Neuronal stem cell (in vitro differentiated cells): ENCODE data around the gene SLC22A31.

Experiments used
- DNase-seq: peaks from one replicate; pipeline ENCODE4 v3.0.0-alpha.2; 2013; ENCODE audit warnings: low spot score
- H2AFZ ChIP-seq: one replicate; pipeline ENCODE4 v1.6.1; 2013; ENCODE audit warnings: mild to moderate bottlenecking, low read length, inconsistent platforms
- H2AK5ac ChIP-seq: 2 replicates; pipeline ENCODE4 v1.6.1; 2013; ENCODE audit warnings: low read depth, mild to moderate bottlenecking, inconsistent platforms, low read length, moderate library complexity, mixed read lengths
- H2BK120ac ChIP-seq: 2 replicates; pipeline ENCODE4 v1.6.1; 2013; ENCODE audit warnings: low read depth, mild to moderate bottlenecking, inconsistent platforms, low read length, moderate library complexity, mixed read lengths
- H2BK12ac ChIP-seq: one replicate; pipeline ENCODE4 v1.6.1; 2013; ENCODE audit warnings: low read length, inconsistent platforms
- H2BK15ac ChIP-seq: 2 replicates; pipeline ENCODE4 v1.6.1; 2013; ENCODE audit warnings: mild to moderate bottlenecking, low read length, inconsistent platforms, mixed read lengths
- H2BK5ac ChIP-seq: one replicate; pipeline ENCODE4 v1.6.1; 2013; ENCODE audit warnings: inconsistent platforms, mild to moderate bottlenecking, low read length, moderate library complexity
- H3K14ac ChIP-seq: one replicate; pipeline ENCODE4 v1.6.1; 2013; ENCODE audit warnings: low read length, inconsistent platforms
- H3K18ac ChIP-seq: 2 replicates; pipeline ENCODE4 v1.6.1; 2013; ENCODE audit warnings: low read length, inconsistent platforms
- H3K23ac ChIP-seq: 2 replicates; pipeline ENCODE4 v1.6.1; 2013; ENCODE audit warnings: low read depth, mild to moderate bottlenecking, mixed read lengths, low read length, inconsistent platforms; ENCODE audit not compliant: poor library complexity
- H3K27ac ChIP-seq: replicated peaks from 3 replicates; pipeline ENCODE4 v1.5.1; 2013; ENCODE audit warnings: low read length, inconsistent platforms
- H3K27me3 ChIP-seq, 3 experiments: 2 replicates each; pipeline ENCODE4 v1.6.1; 2013; ENCODE audit warnings: low read length in 3 of 3, mild to moderate bottlenecking in 2 of 3, inconsistent platforms in 1 of 3, low read depth in 1 of 3, mixed read lengths in 1 of 3, moderate library complexity in 1 of 3; ENCODE audit not compliant: control insufficient read depth in 3 of 3, insufficient read depth in 3 of 3
- H3K36me3 ChIP-seq, 2 donors: replicated peaks in 1 of 2; 2 replicates each; pipeline ENCODE4 v1.6.1; 2013; ENCODE audit warnings: low read length in 2 of 2; ENCODE audit not compliant: control insufficient read depth in 2 of 2, insufficient read depth in 2 of 2
- H3K4ac ChIP-seq: 2 replicates; pipeline ENCODE4 v1.6.1; 2013; ENCODE audit warnings: inconsistent platforms, mild to moderate bottlenecking, low read length, moderate library complexity
- H3K4me1 ChIP-seq, 2 donors: 1 replicate in 1 of 2; 2 replicates in 1 of 2; pipeline ENCODE4 v1.6.1; 2013; ENCODE audit warnings: low read length in 2 of 2, low read depth in 1 of 2; ENCODE audit not compliant: control insufficient read depth in 2 of 2, insufficient read depth in 1 of 2
- H3K4me2 ChIP-seq: one replicate; pipeline ENCODE4 v1.6.1; 2013; ENCODE audit warnings: mild to moderate bottlenecking, low read length, inconsistent platforms; ENCODE audit not compliant: insufficient read depth, poor library complexity, severe bottlenecking
- H3K4me3 ChIP-seq, 2 donors: 2 replicates each; pipeline ENCODE4 v1.5.1; 2013; ENCODE audit warnings: low read length in 2 of 2, mild to moderate bottlenecking in 2 of 2, inconsistent platforms in 1 of 2, moderate library complexity in 1 of 2
- H3K79me1 ChIP-seq: one replicate; pipeline ENCODE4 v1.6.1; 2013; ENCODE audit warnings: low read depth, mild to moderate bottlenecking, inconsistent platforms, low read length, moderate library complexity
- H3K9ac ChIP-seq: one replicate; pipeline ENCODE4 v1.6.1; 2013; ENCODE audit warnings: mild to moderate bottlenecking, low read depth, low read length, inconsistent platforms; ENCODE audit not compliant: poor library complexity
- H3K9me3 ChIP-seq, 2 donors: replicated peaks in 1 of 2; 2 replicates each; pipeline versions ENCODE3 to v1.6.1; 2013; ENCODE audit warnings: low read length in 2 of 2, mild to moderate bottlenecking in 2 of 2, inconsistent platforms in 1 of 2, low read depth in 1 of 2, mixed read lengths in 1 of 2, moderate library complexity in 1 of 2; ENCODE audit not compliant: control insufficient read depth in 2 of 2, insufficient read depth in 1 of 2
- H4K8ac ChIP-seq: one replicate; pipeline ENCODE4 v1.6.1; 2013; ENCODE audit warnings: low read depth, mild to moderate bottlenecking, inconsistent platforms, low read length, moderate library complexity
- H4K91ac ChIP-seq: one replicate; pipeline ENCODE4 v1.6.1; 2013; ENCODE audit warnings: low read length, low read depth, mild to moderate bottlenecking, inconsistent platforms; ENCODE audit not compliant: poor library complexity
- WGBS, 2 donors: extraction: QIAGEN DNeasy Blood & Tissue Kit; methylation state at CpG; one replicate each; pipeline ENCODE4 v1.1.7; 2013; ENCODE audit warnings: missing lambda C conversion rate in 2 of 2, mixed read lengths in 1 of 2; ENCODE audit not compliant: insufficient read length in 2 of 2, insufficient replicate concordance in 1 of 2; ENCODE audit errors: extremely low coverage in 2 of 2; 5-methylcytosine and 5-hydroxymethylcytosine counted together

SLC22A31 gene

DNA sequence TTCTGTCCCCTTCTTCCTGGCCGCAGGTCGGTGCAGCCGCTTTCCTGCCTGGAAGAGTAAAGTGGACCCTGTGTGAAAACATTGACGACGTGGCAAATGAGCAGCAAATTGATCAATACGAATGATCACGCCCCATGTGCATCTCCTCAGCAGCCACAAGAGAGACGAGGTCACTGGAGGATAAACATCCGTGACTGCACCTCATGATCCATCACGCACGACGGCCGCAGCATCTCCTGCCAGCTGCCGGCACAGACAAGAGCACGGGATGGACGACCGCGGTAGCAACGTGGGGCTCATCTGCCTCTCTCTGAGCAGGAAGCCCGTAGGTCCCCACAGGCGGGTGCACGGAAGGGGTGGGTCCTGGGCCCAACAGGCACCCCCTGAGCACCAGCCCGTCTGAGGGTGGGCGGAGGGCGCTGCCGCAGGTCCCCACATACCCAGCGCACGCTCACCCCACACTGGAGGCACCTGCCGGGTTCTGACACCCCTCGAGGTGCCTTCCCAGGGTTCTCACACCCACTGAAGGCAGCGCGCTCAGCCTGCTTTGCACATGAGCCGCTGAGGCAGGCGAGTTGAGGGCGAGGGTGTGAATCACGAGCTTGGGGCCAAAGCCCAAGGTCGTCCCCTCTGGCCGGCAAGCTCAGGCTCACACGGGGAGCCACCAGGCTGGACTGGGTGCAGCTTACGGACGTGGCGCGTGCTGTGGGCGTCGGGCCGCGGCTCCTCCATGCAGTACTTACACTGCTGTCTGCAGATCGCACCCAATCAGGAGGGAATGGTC is 41.1 kb downstream of the SLC22A31 start:
- Histone ChIP-seq H3K23ac (peak overlapping the region; percentile 61), H3K4me1 (peaks cover 0 to 1% of the 10 kb centered on the region in 2 donors), H3K36me3 (no peaks in the 10 kb centered on the region), H3K4me3 (peak overlapping the region in 1 of 2 donors; percentile 14), H3K27me3 (peaks cover 0 to 2% (median 2%) of the 10 kb centered on the region in 3 experiments), H4K91ac (no peak overlapping the region), H2BK120ac (no peak overlapping the region), H3K27ac (no peak overlapping the region), H2BK15ac (peak overlapping the region; percentile 87), H4K8ac (no peak overlapping the region), H2AK5ac (peak overlapping the region; percentile 94), H2BK5ac (peak overlapping the region; percentile 46), H3K9me3 (peaks cover 3 to 12% of the 10 kb centered on the region in 2 donors), H3K14ac (peak overlapping the region; percentile 92), H3K4ac (no peak overlapping the region), H3K18ac (peak overlapping the region; percentile 77), H2AFZ (no peak overlapping the region), H3K9ac (peak overlapping the region; percentile 12), H3K79me1 (peaks cover 2% of the 10 kb centered on the region), H3K4me2 (no peak overlapping the region), H2BK12ac (no peak overlapping the region)
- WGBS, 2 donors: no CpG with 5 or more reads among the region's 48 CpGs
- DNase-seq: no peak

DNA sequence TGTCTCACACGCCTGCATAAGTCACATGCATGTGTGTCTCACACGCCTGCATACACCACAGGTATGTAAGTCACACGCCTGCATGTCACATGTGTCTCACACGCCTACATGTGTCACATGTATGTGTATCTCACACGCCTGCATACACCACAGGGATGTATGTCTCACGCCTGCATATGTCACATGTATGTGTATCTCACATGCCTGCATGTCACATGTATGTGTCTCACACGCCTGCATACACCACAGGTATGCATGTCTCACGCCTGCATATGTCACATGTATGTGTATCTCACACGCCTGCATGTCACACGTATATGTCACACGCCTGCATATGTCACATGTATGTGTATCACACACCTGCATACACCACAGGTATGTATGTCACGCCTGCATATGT is 42.6 kb downstream of the SLC22A31 start:
- Histone ChIP-seq H3K4me2 (no peak overlapping the region), H2BK12ac (no peak overlapping the region), H3K36me3 (no peaks in the 10 kb centered on the region), H4K91ac (no peak overlapping the region), H2BK15ac (no peak overlapping the region), H3K9me3 (peaks cover 0 to 12% of the 10 kb centered on the region in 2 donors), H2AK5ac (no peak overlapping the region), H3K27me3 (peaks cover 0 to 2% (median 2%) of the 10 kb centered on the region in 3 experiments), H3K4me3 (peak overlapping the region in 1 of 2 donors; percentile 15), H3K27ac (no peak overlapping the region), H3K18ac (no peak overlapping the region), H3K14ac (no peak overlapping the region), H2BK5ac (no peak overlapping the region), H3K23ac (no peak overlapping the region), H2BK120ac (no peak overlapping the region), H4K8ac (no peak overlapping the region), H2AFZ (no peak overlapping the region), H3K4ac (no peak overlapping the region), H3K9ac (no peak overlapping the region), H3K4me1 (no peaks in the 10 kb centered on the region), H3K79me1 (peaks cover 2% of the 10 kb centered on the region)
- WGBS, 2 donors: no CpG with 5 or more reads among the region's 12 CpGs
- no peak for DNase-seq

DNA sequence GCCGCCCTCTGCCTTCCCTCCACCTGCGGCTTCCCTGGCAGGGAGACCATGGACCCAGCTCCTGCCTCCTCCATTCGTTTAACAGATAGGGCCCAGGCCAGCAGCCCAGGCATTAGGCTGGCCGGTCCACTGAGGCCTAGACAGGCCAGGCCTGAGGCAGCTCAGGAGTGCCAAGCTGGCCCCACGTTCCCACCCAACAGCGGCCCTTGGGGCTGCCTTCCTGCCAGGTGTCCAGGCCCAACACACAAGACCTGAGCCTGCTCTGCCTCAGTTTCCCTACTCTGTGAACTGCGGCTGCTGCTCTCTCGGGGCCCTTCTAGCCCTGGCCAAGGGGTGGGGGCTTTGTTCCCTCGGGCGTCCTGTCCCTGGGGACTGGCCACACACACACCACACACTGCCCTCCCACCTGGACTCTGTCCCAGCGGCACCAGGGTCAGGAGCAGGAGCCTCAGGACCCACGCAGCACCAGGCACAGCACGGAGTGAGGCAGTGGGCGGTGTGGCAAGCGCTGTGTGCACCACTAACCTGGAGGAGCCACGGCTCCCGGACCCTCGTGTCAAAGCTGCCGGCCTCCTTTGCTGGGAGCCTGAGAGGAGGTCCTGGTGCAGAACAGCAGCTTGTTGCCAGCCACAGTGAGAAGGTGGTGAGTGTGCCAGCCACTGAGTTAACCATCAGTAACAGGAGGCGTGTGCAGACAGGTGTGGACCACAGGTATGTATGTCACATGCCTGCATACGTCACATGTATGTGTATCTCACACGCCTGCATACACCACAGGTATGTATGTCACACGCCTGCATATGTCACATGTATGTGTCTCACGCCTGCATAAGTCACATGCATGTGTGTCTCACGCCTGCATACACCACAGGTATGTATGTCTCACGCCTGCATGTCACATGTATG is 43.3 kb downstream of the SLC22A31 start:
- no peak overlapping the region for H3K4ac ChIP-seq
- H3K4me1 ChIP-seq: no peaks in the 10 kb centered on the region
- peak overlapping the region; percentile 82 for H2BK5ac ChIP-seq
- H2AK5ac ChIP-seq: peak overlapping the region; percentile 56
- peak overlapping the region; percentile 65 for H3K9ac ChIP-seq
- H3K9me3 ChIP-seq: peaks cover 0 to 12% of the 10 kb centered on the region in 2 donors
- H3K36me3 ChIP-seq: peaks cover under 1% of the 10 kb centered on the region in 2 donors
- H3K4me2 ChIP-seq: no peak overlapping the region
- H3K18ac ChIP-seq: peak overlapping the region; percentile 53
- H4K8ac ChIP-seq: no peak overlapping the region
- peak overlapping the region; percentile 6 for H3K23ac ChIP-seq
- no peak overlapping the region for H4K91ac ChIP-seq
- H3K27me3 ChIP-seq: peaks cover 0 to 2% (median 0%) of the 10 kb centered on the region in 3 experiments
- H2BK15ac ChIP-seq: no peak overlapping the region
- H3K79me1 ChIP-seq: peaks cover 2% of the 10 kb centered on the region
- no peak overlapping the region for H2BK120ac ChIP-seq
- H2BK12ac ChIP-seq: peak overlapping the region; percentile 73
- peak overlapping the region; percentile 90 for H3K14ac ChIP-seq
- no peak for DNase-seq
- peak overlapping the region in 1 of 2 donors; percentile 18 for H3K4me3 ChIP-seq
- H2AFZ ChIP-seq: no peak overlapping the region
- whole genome bisulfite sequencing, 2 donors: no CpG with 5 or more reads among the region's 26 CpGs
- H3K27ac ChIP-seq: no peak overlapping the region
